Spleen (tissue), 3 donors: ENCODE data around the gene GPR150.

Source experiments
- POLR2A ChIP-seq, 3 donors: fragments of 450-650 bp; IDR thresholded peaks; one replicate each; pipeline ENCODE4 v1.5.1; 2017; ENCODE audit warnings: antibody characterized with exemption in 3 of 3, mild to moderate bottlenecking in 1 of 3
- POLR2AphosphoS5 ChIP-seq, 3 donors: sonication (generic); formaldehyde crosslinking; IDR thresholded peaks; one replicate each; pipeline ENCODE4 v1.5.1; 2017; ENCODE audit warnings: antibody characterized with exemption in 3 of 3

DNA sequence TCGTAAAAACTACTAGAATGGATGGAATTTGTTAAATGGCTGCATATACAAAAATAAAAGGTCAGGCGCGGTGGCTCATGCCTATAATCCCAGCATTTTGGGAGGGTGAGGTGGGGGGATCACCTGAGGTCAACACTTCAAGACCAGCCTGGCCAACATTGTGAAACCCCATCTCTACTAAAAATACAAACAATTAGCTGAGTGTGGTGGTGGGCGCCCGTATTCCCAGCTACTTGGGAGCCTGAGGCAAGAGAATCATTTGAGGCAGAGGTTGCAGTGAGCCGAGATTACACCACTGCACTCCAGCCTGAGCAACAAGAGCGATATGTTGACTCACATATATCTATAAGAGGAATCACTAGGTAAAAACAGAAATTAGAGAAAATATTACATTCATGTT is 9.3 kb upstream of the GPR150 start:
- TF ChIP-seq POLR2AphosphoS5 (IDR thresholded peaks at IDR 0.05) (no peak), POLR2A (IDR thresholded peaks at IDR 0.05) (no peak)
